WTC11 (cell line): ENCODE data around the gene SNX10.

Experiments
- ATF1 ChIP-seq: sonication (generic); formaldehyde crosslinking; IDR thresholded peaks from 2 replicates; pipeline ENCODE4 v1.8.1; 2023; ENCODE audit warnings: mild to moderate bottlenecking, moderate library complexity, missing genetic modification reagents
- ESRRA ChIP-seq: sonication (generic); formaldehyde crosslinking; IDR thresholded peaks from 2 replicates; pipeline ENCODE4 v1.8.1; 2022; ENCODE audit warnings: mild to moderate bottlenecking, missing genetic modification reagents, borderline replicate concordance
- ETV6 ChIP-seq: sonication (generic); formaldehyde crosslinking; IDR thresholded peaks from 2 replicates; pipeline ENCODE4 v1.8.1; 2022; ENCODE audit warnings: mild to moderate bottlenecking, missing genetic modification reagents
- NR2C2 ChIP-seq: sonication (generic); formaldehyde crosslinking; IDR thresholded peaks from 2 replicates; pipeline ENCODE4 v1.8.0; 2022; ENCODE audit warnings: mild to moderate bottlenecking, missing genetic modification reagents
- USF2 ChIP-seq: sonication (generic); formaldehyde crosslinking; IDR thresholded peaks from 2 replicates; pipeline ENCODE4 v1.8.1; 2023; ENCODE audit warnings: mild to moderate bottlenecking, missing genetic modification reagents, moderate library complexity
- ZNF219 ChIP-seq: sonication (generic); formaldehyde crosslinking; IDR thresholded peaks from 2 replicates; pipeline ENCODE4 v1.8.0; 2023; ENCODE audit warnings: missing genetic modification reagents, mild to moderate bottlenecking, borderline replicate concordance
- TF ChIP-seq, protein P1 (sequence below): fragments of 200-600 bp; IDR thresholded peaks from 2 replicates; pipeline ENCODE4 v1.8.0; 2022; ENCODE audit warnings: antibody characterized with exemption
- TF ChIP-seq, protein P2 (sequence below): sonication (generic); formaldehyde crosslinking; IDR thresholded peaks from 2 replicates; pipeline ENCODE4 v1.8.1; 2022; ENCODE audit warnings: mild to moderate bottlenecking, missing genetic modification reagents, moderate library complexity, borderline replicate concordance
- TF ChIP-seq, protein P3 (sequence below): sonication (generic); formaldehyde crosslinking; IDR thresholded peaks from 2 replicates; pipeline ENCODE4 v1.8.1; 2023; ENCODE audit warnings: mild to moderate bottlenecking, missing genetic modification reagents, borderline replicate concordance

DNA sequence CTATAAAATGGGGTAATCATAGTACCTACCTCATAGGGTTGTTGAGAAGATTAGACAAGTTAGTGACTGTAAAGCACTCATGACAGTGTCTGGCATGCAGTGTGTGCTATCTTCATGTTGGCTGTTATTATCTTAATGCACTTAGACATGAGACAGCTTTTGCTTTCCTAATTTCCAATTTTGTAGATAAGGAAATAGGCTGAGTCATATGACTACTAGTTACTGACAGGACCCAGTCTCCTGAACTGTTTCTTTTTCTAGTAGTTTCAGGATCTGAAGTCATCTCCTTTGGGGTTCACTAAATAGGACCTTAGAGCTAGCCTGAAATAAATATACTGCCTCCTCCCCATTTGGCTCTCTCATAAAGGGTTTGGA, 74.2 kb downstream of the SNX10 start:
- TF ChIP-seq ZNF219 (CRISPR knock-in tag) (no peak), ESRRA (CRISPR knock-in tag) (no peak), NR2C2 (CRISPR knock-in tag) (no peak), USF2 (CRISPR knock-in tag) (no peak), ETV6 (CRISPR knock-in tag) (no peak), ATF1 (CRISPR knock-in tag) (no peak)
- TF ChIP-seq, protein P1, sequence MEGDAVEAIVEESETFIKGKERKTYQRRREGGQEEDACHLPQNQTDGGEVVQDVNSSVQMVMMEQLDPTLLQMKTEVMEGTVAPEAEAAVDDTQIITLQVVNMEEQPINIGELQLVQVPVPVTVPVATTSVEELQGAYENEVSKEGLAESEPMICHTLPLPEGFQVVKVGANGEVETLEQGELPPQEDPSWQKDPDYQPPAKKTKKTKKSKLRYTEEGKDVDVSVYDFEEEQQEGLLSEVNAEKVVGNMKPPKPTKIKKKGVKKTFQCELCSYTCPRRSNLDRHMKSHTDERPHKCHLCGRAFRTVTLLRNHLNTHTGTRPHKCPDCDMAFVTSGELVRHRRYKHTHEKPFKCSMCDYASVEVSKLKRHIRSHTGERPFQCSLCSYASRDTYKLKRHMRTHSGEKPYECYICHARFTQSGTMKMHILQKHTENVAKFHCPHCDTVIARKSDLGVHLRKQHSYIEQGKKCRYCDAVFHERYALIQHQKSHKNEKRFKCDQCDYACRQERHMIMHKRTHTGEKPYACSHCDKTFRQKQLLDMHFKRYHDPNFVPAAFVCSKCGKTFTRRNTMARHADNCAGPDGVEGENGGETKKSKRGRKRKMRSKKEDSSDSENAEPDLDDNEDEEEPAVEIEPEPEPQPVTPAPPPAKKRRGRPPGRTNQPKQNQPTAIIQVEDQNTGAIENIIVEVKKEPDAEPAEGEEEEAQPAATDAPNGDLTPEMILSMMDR, result no peak
- TF ChIP-seq, protein P2, sequence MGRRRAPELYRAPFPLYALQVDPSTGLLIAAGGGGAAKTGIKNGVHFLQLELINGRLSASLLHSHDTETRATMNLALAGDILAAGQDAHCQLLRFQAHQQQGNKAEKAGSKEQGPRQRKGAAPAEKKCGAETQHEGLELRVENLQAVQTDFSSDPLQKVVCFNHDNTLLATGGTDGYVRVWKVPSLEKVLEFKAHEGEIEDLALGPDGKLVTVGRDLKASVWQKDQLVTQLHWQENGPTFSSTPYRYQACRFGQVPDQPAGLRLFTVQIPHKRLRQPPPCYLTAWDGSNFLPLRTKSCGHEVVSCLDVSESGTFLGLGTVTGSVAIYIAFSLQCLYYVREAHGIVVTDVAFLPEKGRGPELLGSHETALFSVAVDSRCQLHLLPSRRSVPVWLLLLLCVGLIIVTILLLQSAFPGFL (CRISPR knock-in tag), result no peak
- TF ChIP-seq, protein P3, sequence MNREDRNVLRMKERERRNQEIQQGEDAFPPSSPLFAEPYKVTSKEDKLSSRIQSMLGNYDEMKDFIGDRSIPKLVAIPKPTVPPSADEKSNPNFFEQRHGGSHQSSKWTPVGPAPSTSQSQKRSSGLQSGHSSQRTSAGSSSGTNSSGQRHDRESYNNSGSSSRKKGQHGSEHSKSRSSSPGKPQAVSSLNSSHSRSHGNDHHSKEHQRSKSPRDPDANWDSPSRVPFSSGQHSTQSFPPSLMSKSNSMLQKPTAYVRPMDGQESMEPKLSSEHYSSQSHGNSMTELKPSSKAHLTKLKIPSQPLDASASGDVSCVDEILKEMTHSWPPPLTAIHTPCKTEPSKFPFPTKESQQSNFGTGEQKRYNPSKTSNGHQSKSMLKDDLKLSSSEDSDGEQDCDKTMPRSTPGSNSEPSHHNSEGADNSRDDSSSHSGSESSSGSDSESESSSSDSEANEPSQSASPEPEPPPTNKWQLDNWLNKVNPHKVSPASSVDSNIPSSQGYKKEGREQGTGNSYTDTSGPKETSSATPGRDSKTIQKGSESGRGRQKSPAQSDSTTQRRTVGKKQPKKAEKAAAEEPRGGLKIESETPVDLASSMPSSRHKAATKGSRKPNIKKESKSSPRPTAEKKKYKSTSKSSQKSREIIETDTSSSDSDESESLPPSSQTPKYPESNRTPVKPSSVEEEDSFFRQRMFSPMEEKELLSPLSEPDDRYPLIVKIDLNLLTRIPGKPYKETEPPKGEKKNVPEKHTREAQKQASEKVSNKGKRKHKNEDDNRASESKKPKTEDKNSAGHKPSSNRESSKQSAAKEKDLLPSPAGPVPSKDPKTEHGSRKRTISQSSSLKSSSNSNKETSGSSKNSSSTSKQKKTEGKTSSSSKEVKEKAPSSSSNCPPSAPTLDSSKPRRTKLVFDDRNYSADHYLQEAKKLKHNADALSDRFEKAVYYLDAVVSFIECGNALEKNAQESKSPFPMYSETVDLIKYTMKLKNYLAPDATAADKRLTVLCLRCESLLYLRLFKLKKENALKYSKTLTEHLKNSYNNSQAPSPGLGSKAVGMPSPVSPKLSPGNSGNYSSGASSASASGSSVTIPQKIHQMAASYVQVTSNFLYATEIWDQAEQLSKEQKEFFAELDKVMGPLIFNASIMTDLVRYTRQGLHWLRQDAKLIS (CRISPR knock-in tag), result no peak
